AG04450 (cell line): ENCODE data around the gene JADE2. TPM values are rescaled to one million over a fixed set of nuclear protein-coding genes. Genes with fewer than 3 reads are reported as not detected.

Source experiments
- CTCF ChIA-PET: fragments of 300-600, 350-600 bp; formaldehyde crosslinking; extraction: SDS; loops from one replicate; lab custom pipeline; 2022; ENCODE audit warnings: antibody characterized with exemption, inconsistent platforms; lab: Charles Lee
- POLR2A ChIA-PET: fragments of 350-600 bp; formaldehyde crosslinking; extraction: SDS; loops from one replicate; lab custom pipeline; 2021; ENCODE audit warnings: antibody characterized with exemption, inconsistent platforms; lab: Yijun Ruan, JAX
- DNase-seq: peaks from one replicate; pipeline ENCODE4 v3.0.0-alpha.2; 2011; ENCODE audit warnings: low read depth, low spot score
- H3K27ac ChIP-seq: one replicate; pipeline ENCODE4 v1.5.1; 2012; ENCODE audit warnings: low read depth, low read length, control low read depth
- H3K27me3 ChIP-seq: one replicate; pipeline ENCODE4 v1.6.0; 2012; ENCODE audit warnings: low read length; ENCODE audit not compliant: control insufficient read depth, insufficient read depth
- H3K4me3 ChIP-seq: 2 replicates; pipeline ENCODE4 v1.5.1; 2011; ENCODE audit warnings: mild to moderate bottlenecking, low read depth, low read length, control low read depth
- H3K9me3 ChIP-seq: 2 replicates; pipeline ENCODE4 v1.5.1; 2012; ENCODE audit warnings: low read length; ENCODE audit not compliant: control insufficient read depth, insufficient read depth
- polyA plus RNA-seq: library from polyadenylated mRNA; depleted of rRNA; stranded (reverse); fragments of >200 nt; gene quantifications from 2 replicates; pipeline ENCODE4 v1.2.3, GENCODE V29; 2011
- TF ChIP-seq, protein P1 (sequence below): IDR thresholded peaks from 2 replicates; pipeline ENCODE4 v1.5.1; 2011; ENCODE audit warnings: low read depth, low read length, control low read depth, inconsistent platforms

The JADE2 gene
- polyA plus RNA-seq, 1 experiment: 13.2 TPM

GRCh38 chr5:134560698-134561097 lies 35.2 kb downstream of the JADE2 start:
- ChIA-PET POLR2A (no interaction called here), CTCF (interaction anchor here (0.5 to 2.5 kb wide), 7 partner anchors 18 to 346 kb away, joined by 3 to 11 read pairs (median 4); partner anchors contain the start of gene CDKN2AIPNL)
- DNase-seq: no peak
- Histone ChIP-seq H3K4me3 (no peak overlapping the region), H3K27me3 (no peaks in the 10 kb centered on the region), H3K9me3 (no peaks in the 10 kb centered on the region), H3K27ac (no peak overlapping the region)
- TF ChIP-seq, protein P1, sequence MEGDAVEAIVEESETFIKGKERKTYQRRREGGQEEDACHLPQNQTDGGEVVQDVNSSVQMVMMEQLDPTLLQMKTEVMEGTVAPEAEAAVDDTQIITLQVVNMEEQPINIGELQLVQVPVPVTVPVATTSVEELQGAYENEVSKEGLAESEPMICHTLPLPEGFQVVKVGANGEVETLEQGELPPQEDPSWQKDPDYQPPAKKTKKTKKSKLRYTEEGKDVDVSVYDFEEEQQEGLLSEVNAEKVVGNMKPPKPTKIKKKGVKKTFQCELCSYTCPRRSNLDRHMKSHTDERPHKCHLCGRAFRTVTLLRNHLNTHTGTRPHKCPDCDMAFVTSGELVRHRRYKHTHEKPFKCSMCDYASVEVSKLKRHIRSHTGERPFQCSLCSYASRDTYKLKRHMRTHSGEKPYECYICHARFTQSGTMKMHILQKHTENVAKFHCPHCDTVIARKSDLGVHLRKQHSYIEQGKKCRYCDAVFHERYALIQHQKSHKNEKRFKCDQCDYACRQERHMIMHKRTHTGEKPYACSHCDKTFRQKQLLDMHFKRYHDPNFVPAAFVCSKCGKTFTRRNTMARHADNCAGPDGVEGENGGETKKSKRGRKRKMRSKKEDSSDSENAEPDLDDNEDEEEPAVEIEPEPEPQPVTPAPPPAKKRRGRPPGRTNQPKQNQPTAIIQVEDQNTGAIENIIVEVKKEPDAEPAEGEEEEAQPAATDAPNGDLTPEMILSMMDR: no peak

DNA sequence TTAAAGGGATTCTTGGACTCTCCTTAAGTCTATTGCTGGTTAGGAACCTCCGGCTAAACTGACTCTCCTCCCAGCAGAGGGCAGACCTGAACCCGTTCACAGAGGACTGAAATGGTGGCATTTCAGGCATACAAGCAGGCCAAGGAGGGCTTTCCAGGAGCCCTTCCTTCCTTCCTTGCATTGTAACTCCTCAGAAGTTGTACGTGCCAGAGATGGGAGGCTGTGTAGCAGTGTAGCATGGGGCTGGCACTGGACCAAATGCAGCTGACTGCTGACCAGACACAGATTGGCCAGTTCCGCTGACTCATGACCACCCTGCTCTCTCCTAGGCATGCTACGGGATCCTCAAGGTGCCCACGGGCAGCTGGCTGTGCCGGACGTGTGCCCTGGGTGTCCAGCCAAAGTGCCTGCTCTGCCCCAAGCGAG lies 36.4 kb downstream of the JADE2 start:
- no peak overlapping the region for H3K4me3 ChIP-seq
- no peaks in the 10 kb centered on the region for H3K27me3 ChIP-seq
- POLR2A ChIA-PET: interaction anchor here (0.5 kb wide), 1 partner anchor 28 kb away, joined by 3 read pairs; no protein-coding TSS in a partner anchor
- CTCF ChIA-PET: interaction anchor here (0.5 to 2.5 kb wide), 6 partner anchors 16 to 199 kb away, joined by 3 to 11 read pairs (median 6); partner anchors contain the start of gene CDKN2AIPNL
- no peaks in the 10 kb centered on the region for H3K9me3 ChIP-seq
- no peak for DNase-seq
- TF ChIP-seq, protein P1: peak; percentile 59
- H3K27ac ChIP-seq: no peak overlapping the region

- TF ChIP-seq, protein P1: no peak
- CTCF ChIA-PET: interaction anchor here (1.4 to 1.6 kb wide), 2 partner anchors 15 to 36 kb away, joined by 4 to 5 read pairs; no protein-coding TSS in a partner anchor
- DNase-seq: no peak
- Histone ChIP-seq H3K4me3 (no peak overlapping the region), H3K27ac (no peak overlapping the region), H3K27me3 (no peaks in the 10 kb centered on the region), H3K9me3 (no peaks in the 10 kb centered on the region)
- POLR2A ChIA-PET: no interaction called here
These were observed 37.8 kb downstream of the JADE2 start for GRCh38 chr5:134563221-134563620.

DNA sequence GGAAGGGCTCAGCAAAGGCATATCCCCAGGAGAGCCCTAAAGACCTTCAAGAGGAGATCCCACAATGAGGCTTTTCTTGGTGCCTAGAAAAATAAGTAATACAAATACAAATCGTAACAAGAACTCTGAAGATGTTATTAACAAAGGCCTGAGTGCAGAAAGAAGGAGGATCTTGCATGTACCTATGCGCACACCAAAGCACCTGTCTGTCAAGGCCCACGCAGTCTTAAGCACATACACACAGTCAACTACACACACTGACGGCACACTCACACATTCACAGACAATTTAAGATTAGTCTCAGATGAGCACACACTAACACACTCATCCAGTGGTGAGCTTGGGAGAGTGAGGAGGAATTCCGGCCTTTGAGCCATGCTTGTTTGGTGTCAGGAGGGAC lies 38.5 kb downstream of the JADE2 start:
- H3K4me3 ChIP-seq: no peak overlapping the region
- CTCF ChIA-PET: no interaction called here
- no peak overlapping the region for H3K27ac ChIP-seq
- TF ChIP-seq, protein P1: no peak
- POLR2A ChIA-PET: no interaction called here
- no peaks in the 10 kb centered on the region; the same call in 1 of the 2 replicates for H3K9me3 ChIP-seq
- no peaks in the 10 kb centered on the region for H3K27me3 ChIP-seq
- DNase-seq: no peak

DNA sequence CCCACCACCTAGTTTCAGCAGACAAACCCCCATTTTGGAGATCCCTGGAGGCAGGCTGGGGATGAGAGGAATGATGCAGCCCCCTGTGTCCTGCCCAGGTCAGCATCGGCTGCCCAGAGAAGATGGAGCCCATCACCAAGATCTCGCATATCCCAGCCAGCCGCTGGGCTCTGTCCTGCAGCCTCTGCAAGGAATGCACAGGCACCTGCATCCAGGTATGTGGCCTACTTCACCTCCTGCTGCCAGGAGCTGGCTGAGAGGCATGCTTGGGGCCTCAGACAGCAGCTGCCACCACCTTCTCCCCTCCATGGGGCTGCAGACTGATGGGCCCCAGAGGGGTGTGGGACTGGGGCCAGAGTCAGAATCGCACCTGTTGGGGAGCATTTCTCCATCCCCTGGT lies 38.9 kb downstream of the JADE2 start:
- CTCF ChIA-PET: interaction anchor here (0.7 kb wide), 1 partner anchor 14 kb away, joined by 3 read pairs; no protein-coding TSS in a partner anchor
- TF ChIP-seq, protein P1: no peak
- H3K9me3 ChIP-seq: no peaks in the 10 kb centered on the region; the same call in 1 of the 2 replicates
- POLR2A ChIA-PET: no interaction called here
- H3K27ac ChIP-seq: no peak overlapping the region
- H3K4me3 ChIP-seq: no peak overlapping the region
- H3K27me3 ChIP-seq: no peaks in the 10 kb centered on the region
- no peak for DNase-seq
